Stimulated activated CD4-positive, alpha-beta T cell treated with anti-CD3 and anti-CD28 coated beads, Interleukin-12 subunit alpha, Interleukin-12 subunit beta, amount 100 ng/mL, for 4 hours (primary cell): ENCODE results near the gene CRISPLD2.

ENCODE experiments used
- DNase-seq: peaks from one replicate; pipeline ENCODE4 v3.0.0-alpha.2; 2020

Gene CRISPLD2

GRCh38 chr16:84803146-84803545, 16.6 kb upstream of the CRISPLD2 start:
- DNase-seq, result no peak

- no peak for DNase-seq
Observed at GRCh38 chr16:84804326-84804725, 15.5 kb upstream of the CRISPLD2 start.

- DNase-seq, result no peak
Observed at GRCh38 chr16:84806256-84806889, 13.4 kb upstream of the CRISPLD2 start.

GRCh38 chr16:84806890-84807258, 12.9 kb upstream of the CRISPLD2 start:
- no peak for DNase-seq

GRCh38 chr16:84807776-84808175, 12.0 kb upstream of the CRISPLD2 start:
- DNase-seq, result no peak

- no peak for DNase-seq
Observed at GRCh38 chr16:84808826-84809225, 11.0 kb upstream of the CRISPLD2 start.

- no peak for DNase-seq
Observed at GRCh38 chr16:84810518-84811273, 9.1 kb upstream of the CRISPLD2 start.

GRCh38 chr16:84811529-84811928, 8.3 kb upstream of the CRISPLD2 start:
- DNase-seq, result no peak

GRCh38 chr16:84813141-84813934, 6.4 kb upstream of the CRISPLD2 start:
- DNase-seq, result no peak

GRCh38 chr16:84815462-84815861, 4.3 kb upstream of the CRISPLD2 start:
- no peak for DNase-seq

- no peak for DNase-seq
Observed at GRCh38 chr16:84816023-84816422, 3.8 kb upstream of the CRISPLD2 start.

GRCh38 chr16:84816485-84816884, 3.3 kb upstream of the CRISPLD2 start:
- DNase-seq, result no peak

GRCh38 chr16:84817206-84817605, 2.6 kb upstream of the CRISPLD2 start:
- no peak for DNase-seq

- no peak for DNase-seq
Observed at GRCh38 chr16:84817613-84818012, 2.2 kb upstream of the CRISPLD2 start.

GRCh38 chr16:84818133-84818532, 1.7 kb upstream of the CRISPLD2 start:
- DNase-seq, result no peak

GRCh38 chr16:84818989-84819643, 669 bp upstream of the CRISPLD2 start:
- DNase-seq, result no peak

GRCh38 chr16:84820305-84820684, 510 bp downstream of the CRISPLD2 start:
- DNase-seq, result no peak

- no peak for DNase-seq
Observed at GRCh38 chr16:84820771-84821170, 986 bp downstream of the CRISPLD2 start.

- DNase-seq, result no peak
Observed at GRCh38 chr16:84821179-84821578, 1.4 kb downstream of the CRISPLD2 start.

- DNase-seq, result no peak
Observed at GRCh38 chr16:84821728-84822689, 2.2 kb downstream of the CRISPLD2 start.

GRCh38 chr16:84822990-84823389, 3.2 kb downstream of the CRISPLD2 start:
- DNase-seq, result no peak

- DNase-seq, result no peak
Observed at GRCh38 chr16:84823484-84823883, 3.7 kb downstream of the CRISPLD2 start.
